ENCODE results near the gene RAB6B. TPM values are rescaled to one million over a fixed set of nuclear protein-coding genes. Genes with fewer than 3 reads are reported as not detected.

The RAB6B gene
- total and polyA plus RNA-seq, 8 donors, result 1.6 to 9.2 (median 3.9) TPM

DNA sequence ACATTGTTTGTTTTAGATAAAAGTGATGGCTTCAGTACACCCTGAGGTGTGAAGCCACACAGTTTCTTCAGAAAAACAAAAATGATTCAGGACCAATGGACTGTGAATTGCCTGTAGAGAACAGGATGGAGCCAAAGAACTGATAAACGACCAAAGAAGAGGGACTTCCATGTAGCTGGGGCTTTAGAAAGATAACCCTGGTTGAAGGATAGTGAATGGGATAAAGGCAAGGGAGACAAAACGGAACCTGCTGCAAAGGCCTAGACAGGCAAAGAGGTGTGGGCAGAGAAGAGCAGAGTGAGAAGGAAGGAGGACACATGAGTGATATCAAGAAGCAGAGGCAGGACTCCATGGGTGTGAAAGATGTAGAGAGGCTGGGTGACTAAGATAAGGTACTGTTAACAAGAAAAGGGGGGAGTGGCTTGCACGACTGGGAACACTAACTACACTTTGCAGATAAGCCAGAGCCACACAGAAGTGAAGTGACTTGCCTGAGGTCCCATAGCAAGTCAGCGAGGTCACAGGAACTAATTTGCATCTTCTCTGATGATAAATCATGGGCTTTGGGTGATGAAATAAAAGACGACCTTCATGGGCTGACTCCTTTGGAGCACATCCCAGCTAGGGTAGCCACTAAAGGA is 44.3 kb downstream of the RAB6B start:
- H3K27me3 ChIP-seq, result no peaks in the 10 kb centered on the region
- no peaks in the 10 kb centered on the region for H3K36me3 ChIP-seq
- DNase-seq, result no peak
- H3K4me3 ChIP-seq, result no peak overlapping the region
- WGBS, 2 donors, result 72 to 75% methylated on average over 5 of the region's 5 CpGs
- no peaks in the 10 kb centered on the region for H3K9me3 ChIP-seq
- TF ChIP-seq, protein P1, sequence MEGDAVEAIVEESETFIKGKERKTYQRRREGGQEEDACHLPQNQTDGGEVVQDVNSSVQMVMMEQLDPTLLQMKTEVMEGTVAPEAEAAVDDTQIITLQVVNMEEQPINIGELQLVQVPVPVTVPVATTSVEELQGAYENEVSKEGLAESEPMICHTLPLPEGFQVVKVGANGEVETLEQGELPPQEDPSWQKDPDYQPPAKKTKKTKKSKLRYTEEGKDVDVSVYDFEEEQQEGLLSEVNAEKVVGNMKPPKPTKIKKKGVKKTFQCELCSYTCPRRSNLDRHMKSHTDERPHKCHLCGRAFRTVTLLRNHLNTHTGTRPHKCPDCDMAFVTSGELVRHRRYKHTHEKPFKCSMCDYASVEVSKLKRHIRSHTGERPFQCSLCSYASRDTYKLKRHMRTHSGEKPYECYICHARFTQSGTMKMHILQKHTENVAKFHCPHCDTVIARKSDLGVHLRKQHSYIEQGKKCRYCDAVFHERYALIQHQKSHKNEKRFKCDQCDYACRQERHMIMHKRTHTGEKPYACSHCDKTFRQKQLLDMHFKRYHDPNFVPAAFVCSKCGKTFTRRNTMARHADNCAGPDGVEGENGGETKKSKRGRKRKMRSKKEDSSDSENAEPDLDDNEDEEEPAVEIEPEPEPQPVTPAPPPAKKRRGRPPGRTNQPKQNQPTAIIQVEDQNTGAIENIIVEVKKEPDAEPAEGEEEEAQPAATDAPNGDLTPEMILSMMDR (IDR thresholded peaks at IDR 0.05), result no peak
- H3K27ac ChIP-seq, result no peak overlapping the region
- no peaks in the 10 kb centered on the region for H3K4me1 ChIP-seq
- ATAC-seq, result no peak
- intact Hi-C loops (cut with DNase I), result no loop called here
- no peak for FAIRE-seq

DNA sequence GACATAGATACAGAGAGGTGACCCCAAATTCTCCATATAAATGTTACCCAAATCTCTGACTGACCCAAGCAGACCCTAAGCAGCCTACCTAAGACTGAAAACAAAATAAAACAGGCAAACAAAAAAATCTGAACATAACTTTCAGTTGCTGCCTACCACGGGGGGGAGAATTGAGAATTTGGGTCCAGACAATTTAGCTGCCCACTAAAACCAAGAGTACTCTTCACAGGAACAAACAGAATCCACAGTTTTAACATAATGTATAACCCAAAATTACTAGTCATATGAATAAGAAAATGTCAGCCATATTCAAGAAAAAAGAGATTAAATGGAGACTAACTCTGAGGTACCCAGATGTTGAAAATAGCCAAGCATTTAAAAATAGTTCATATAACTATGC is 45.6 kb downstream of the RAB6B start:
- Histone ChIP-seq H3K4me1 (no peaks in the 10 kb centered on the region), H3K27ac (no peak overlapping the region), H3K27me3 (no peaks in the 10 kb centered on the region), H3K4me3 (no peak overlapping the region), H3K9me3 (no peaks in the 10 kb centered on the region), H3K36me3 (no peaks in the 10 kb centered on the region)
- 91 to 100% methylated on average over 1 of the region's 1 CpG for WGBS, 2 donors
- intact Hi-C loops (cut with DNase I), result no loop called here
- DNase-seq, result no peak
- TF ChIP-seq, protein P1 (IDR thresholded peaks at IDR 0.05), result no peak
- no peak for FAIRE-seq
- ATAC-seq, result no peak

DNA sequence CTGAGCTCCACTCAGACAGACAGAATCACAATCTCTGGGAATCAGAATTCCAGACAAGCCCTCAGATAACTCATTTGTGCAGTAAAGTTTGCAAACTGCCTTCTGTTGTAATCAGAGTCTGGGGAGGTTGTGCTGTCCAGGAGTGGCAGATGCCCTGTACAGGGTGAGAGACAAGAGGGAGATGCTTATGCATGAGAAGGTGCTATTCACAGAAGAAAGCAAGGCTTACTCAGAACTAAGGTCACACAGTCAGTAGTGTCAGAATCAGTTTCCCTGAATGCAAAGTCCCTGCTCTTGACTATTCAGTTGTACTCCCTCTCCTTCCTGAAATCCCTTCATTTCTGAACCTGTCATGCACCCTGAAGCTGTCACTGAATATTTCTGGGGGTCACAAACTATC is 46.3 kb downstream of the RAB6B start:
- Histone ChIP-seq H3K27ac (no peak overlapping the region), H3K4me1 (no peaks in the 10 kb centered on the region), H3K9me3 (no peaks in the 10 kb centered on the region), H3K4me3 (no peak overlapping the region), H3K36me3 (no peaks in the 10 kb centered on the region), H3K27me3 (no peaks in the 10 kb centered on the region)
- ATAC-seq, result no peak
- DNase-seq, result no peak
- intact Hi-C loops (cut with DNase I), result no loop called here
- TF ChIP-seq, protein P1 (IDR thresholded peaks at IDR 0.05), result no peak
- FAIRE-seq, result no peak

DNA sequence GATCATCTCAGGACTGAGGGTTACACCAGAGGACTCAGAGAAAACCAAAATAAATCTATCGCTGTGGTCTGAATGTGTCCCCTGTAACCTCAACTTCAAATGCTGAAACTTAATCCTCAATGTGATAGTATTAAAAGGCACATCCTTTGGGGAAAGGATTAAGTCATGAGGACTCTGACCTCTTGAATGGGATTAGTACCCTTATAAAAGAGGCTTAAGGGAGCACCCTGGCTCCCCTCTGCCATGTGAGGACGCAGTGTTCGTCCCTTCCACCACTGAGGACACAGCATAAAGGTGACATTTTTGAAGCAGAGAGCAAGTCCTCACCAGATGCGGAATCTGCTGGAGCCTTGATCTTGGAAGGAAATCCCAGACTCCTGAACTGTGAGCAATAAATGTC is 50.6 kb downstream of the RAB6B start:
- FAIRE-seq (no peak), ATAC-seq (no peak), DNase-seq (no peak)
- H3K9me3 ChIP-seq, result no peaks in the 10 kb centered on the region
- intact Hi-C loops (cut with DNase I), result no loop called here
- no peaks in the 10 kb centered on the region for H3K4me1 ChIP-seq
- no peaks in the 10 kb centered on the region for H3K36me3 ChIP-seq
- no peaks in the 10 kb centered on the region for H3K27me3 ChIP-seq
- H3K27ac ChIP-seq, result no peak overlapping the region
- 95 to 100% methylated on average over 4 of the region's 4 CpGs for WGBS, 2 donors
- H3K4me3 ChIP-seq, result no peak overlapping the region
- TF ChIP-seq, protein P1 (IDR thresholded peaks at IDR 0.05), result no peak

DNA sequence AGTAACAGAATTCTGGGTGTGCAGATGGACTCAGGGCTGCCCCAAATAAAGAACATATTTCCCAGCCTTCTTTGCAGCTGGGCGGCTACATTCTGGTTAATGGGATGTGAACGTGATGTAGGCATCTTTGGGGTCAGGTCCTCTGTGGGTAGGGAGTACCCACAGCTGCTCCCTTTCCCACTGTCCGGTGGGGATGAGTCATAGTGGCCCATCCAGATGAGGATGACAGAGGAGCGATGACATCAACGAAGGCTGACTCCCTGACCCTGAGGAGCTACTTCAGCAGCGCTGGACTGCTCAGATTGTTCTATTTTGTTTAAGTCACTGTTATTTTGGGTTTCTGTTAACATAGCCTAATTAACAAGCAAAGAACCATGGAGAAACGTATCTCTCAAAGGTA is 52.0 kb downstream of the RAB6B start:
- Histone ChIP-seq H3K27me3 (no peaks in the 10 kb centered on the region), H3K4me1 (no peaks in the 10 kb centered on the region), H3K27ac (no peak overlapping the region), H3K36me3 (no peaks in the 10 kb centered on the region), H3K4me3 (no peak overlapping the region), H3K9me3 (no peaks in the 10 kb centered on the region)
- WGBS, 2 donors, result 70 to 83% methylated on average over 7 of the region's 7 CpGs
- TF ChIP-seq, protein P1 (IDR thresholded peaks at IDR 0.05), result no peak
- intact Hi-C loops (cut with DNase I), result no loop called here
- DNase-seq (no peak), ATAC-seq (no peak), FAIRE-seq (no peak)
